ENCODE data around the gene CDK5.

The CDK5 gene

GRCh38 chr7:151086802-151087244, 29.1 kb upstream of the CDK5 start:
- no peak for DNase-seq (ENCODE audit: low spot score)

GRCh38 chr7:151085691-151086620, 28.3 kb upstream of the CDK5 start, which contains the start of gene AGAP3:
AGAP3 (plus strand) TSS chr7:151086475; CDS start chr7:151086742, 267 bp downstream.
- peak; percentile 91 for DNase-seq (ENCODE audit: low spot score)

- no peak for DNase-seq (ENCODE audit: low spot score)
Measured at GRCh38 chr7:151085329-151085690, 27.6 kb upstream of the CDK5 start.

- DNase-seq (ENCODE audit: low spot score): no peak
Measured at GRCh38 chr7:151083824-151084160, 26.1 kb upstream of the CDK5 start.

- DNase-seq (ENCODE audit: low spot score): peak; percentile 52
Measured at GRCh38 chr7:151083071-151083823, 25.6 kb upstream of the CDK5 start, which contains the start of gene TMUB1. TMUB1 (minus strand) TSS chr7:151083493; CDS start chr7:151082563, 930 bp downstream.

GRCh38 chr7:151082141-151083070, 24.7 kb upstream of the CDK5 start:
- DNase-seq (ENCODE audit: low spot score): no peak

- DNase-seq (ENCODE audit: low spot score): no peak
Measured at GRCh38 chr7:151081170-151082101, 23.7 kb upstream of the CDK5 start.

- peak; percentile 93 for DNase-seq (ENCODE audit: low spot score)
Measured at GRCh38 chr7:151080522-151081169, 22.9 kb upstream of the CDK5 start, which contains the start of gene FASTK. FASTK (minus strand) TSS chr7:151080809; CDS start chr7:151080766, 43 bp downstream.

- peak; percentile 41 for DNase-seq (ENCODE audit: low spot score)
Measured at GRCh38 chr7:151080067-151080521, 22.4 kb upstream of the CDK5 start.

- DNase-seq (ENCODE audit: low spot score): no peak
Measured at GRCh38 chr7:151079199-151079910, 21.7 kb upstream of the CDK5 start.

- DNase-seq (ENCODE audit: low spot score): peak; percentile 50
Measured at GRCh38 chr7:151078233-151079040, 20.7 kb upstream of the CDK5 start.

GRCh38 chr7:151077705-151078232, 20.1 kb upstream of the CDK5 start:
- no peak for DNase-seq (ENCODE audit: low spot score)

- peak; percentile 79 for DNase-seq (ENCODE audit: low spot score)
Measured at GRCh38 chr7:151076863-151077704, 19.4 kb upstream of the CDK5 start.

GRCh38 chr7:151075978-151076426, 18.3 kb upstream of the CDK5 start:
- no peak for DNase-seq (ENCODE audit: low spot score)

GRCh38 chr7:151075662-151075971, 17.9 kb upstream of the CDK5 start:
- no peak for DNase-seq (ENCODE audit: low spot score)

- DNase-seq (ENCODE audit: low spot score): no peak
Measured at GRCh38 chr7:151074817-151075661, 17.3 kb upstream of the CDK5 start.
